HAP-1 (cell line): ENCODE measurements around the gene XXYLT1.
"Not testable (repeated sequence)": the region's sequence is repeated elsewhere in the genome, so short reads cannot be mapped to it uniquely, and the experiment has no call there.

Source experiments
- DNase-seq, 2 experiments: peaks; one replicate each; pipeline ENCODE4 v3.0.0-alpha.2; 2016 to 2020; ENCODE audit warnings: low spot score in 2 of 2
- H3K27me3 ChIP-seq: fragments of 250-450 bp; sonication (Bioruptor Pico); 2 replicates; pipeline ENCODE4 v1.5.1; 2020; ENCODE audit warnings: low read depth, mild to moderate bottlenecking, moderate library complexity
- H3K36me3 ChIP-seq: fragments of 250-450 bp; sonication (Bioruptor Pico); replicated peaks from 2 replicates; pipeline ENCODE4 v1.5.1; 2020; ENCODE audit warnings: mild to moderate bottlenecking
- H3K4me1 ChIP-seq: fragments of 250-450 bp; sonication (Bioruptor Pico); 2 replicates; pipeline ENCODE4 v1.5.1; 2020; ENCODE audit warnings: mild to moderate bottlenecking
- H3K4me3 ChIP-seq: fragments of 250-450 bp; sonication (Bioruptor Pico); 2 replicates; pipeline ENCODE4 v1.5.1; 2020; ENCODE audit warnings: mild to moderate bottlenecking, moderate library complexity
- H3K9me3 ChIP-seq: fragments of 250-450 bp; sonication (Bioruptor Pico); 2 replicates; pipeline ENCODE4 v1.5.1; 2020; ENCODE audit warnings: mild to moderate bottlenecking, moderate library complexity
- in situ Hi-C: fragments of 300-500 bp; cut with MboI; formaldehyde crosslinking; loops from 3 replicates; pipeline ENCODE4 v1.14.3; 2020; ENCODE audit warnings: low sequenced_read_pairs, inconsistent platforms, mixed read lengths

Gene XXYLT1

GRCh38 chr3:195107593-195107992, 163.4 kb downstream of the XXYLT1 start:
- Histone ChIP-seq H3K9me3 (no peaks in the 10 kb centered on the region), H3K36me3 (no peaks in the 10 kb centered on the region), H3K4me3 (no peak overlapping the region), H3K27me3 (no peaks in the 10 kb centered on the region), H3K4me1 (no peaks in the 10 kb centered on the region)
- no peak for DNase-seq
- in situ Hi-C loops = loop anchor here (5.0 kb wide), 1 partner anchor 420 kb away; the partner anchor contains the start of gene FAM43A

DNA sequence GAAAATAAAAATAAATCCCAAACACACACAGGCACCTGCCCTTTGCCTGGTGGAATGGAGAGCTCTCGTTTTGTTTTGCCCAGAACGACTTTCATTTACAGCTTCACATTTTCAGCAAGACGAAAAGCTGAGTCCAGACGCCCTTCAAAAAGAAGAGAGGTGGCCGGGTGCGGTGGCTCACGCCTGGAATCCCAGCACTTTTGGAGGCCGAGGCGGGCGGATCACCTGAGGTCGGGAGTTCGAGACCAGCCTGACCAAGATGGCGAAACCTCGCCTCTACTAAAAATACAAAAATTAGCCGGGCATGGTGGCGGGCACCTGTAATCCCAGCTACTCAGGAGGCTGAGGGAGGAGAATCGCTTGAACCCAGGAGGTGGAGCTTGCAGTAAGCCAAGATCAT, 163.9 kb downstream of the XXYLT1 start:
- H3K36me3 ChIP-seq, H3K4me3 ChIP-seq, H3K9me3 ChIP-seq, H3K27me3 ChIP-seq, DNase-seq, H3K4me1 ChIP-seq: not testable (repeated sequence)
- in situ Hi-C loops = loop anchor here (5.0 kb wide), 1 partner anchor 420 kb away; the partner anchor contains the start of gene FAM43A

DNA sequence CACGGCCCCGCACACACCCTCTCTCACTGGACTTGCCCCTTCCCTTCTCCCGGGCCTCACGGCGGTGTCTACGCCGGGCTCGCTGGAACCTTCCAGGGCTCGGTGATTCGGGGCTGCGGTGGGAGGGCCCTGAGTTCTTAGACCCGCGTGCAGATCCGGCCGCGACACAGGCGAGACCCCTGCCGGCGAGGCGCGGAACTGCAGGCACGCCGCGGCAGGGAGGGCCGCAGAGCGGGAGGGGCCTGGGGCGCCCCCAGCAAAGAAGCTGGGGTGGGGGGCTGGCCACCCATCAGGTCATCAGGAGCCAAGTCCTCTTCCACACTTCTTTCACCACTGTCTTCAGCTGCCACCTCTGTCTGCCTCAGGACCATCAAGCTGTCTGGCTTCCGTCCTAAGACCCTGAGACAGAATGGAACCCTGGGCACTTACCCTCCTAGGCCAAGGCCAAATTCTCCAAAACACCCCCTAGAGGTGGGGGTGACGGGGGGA, 164.5 kb downstream of the XXYLT1 start:
- Histone ChIP-seq H3K36me3 (no peaks in the 10 kb centered on the region), H3K4me1 (no peaks in the 10 kb centered on the region), H3K9me3 (no peaks in the 10 kb centered on the region), H3K4me3 (no peak overlapping the region), H3K27me3 (no peaks in the 10 kb centered on the region)
- peak; percentile 43 to 79 for DNase-seq
- in situ Hi-C loops = loop anchor here (5.0 kb wide), 1 partner anchor 419 kb away; the partner anchor contains the start of gene FAM43A

DNA sequence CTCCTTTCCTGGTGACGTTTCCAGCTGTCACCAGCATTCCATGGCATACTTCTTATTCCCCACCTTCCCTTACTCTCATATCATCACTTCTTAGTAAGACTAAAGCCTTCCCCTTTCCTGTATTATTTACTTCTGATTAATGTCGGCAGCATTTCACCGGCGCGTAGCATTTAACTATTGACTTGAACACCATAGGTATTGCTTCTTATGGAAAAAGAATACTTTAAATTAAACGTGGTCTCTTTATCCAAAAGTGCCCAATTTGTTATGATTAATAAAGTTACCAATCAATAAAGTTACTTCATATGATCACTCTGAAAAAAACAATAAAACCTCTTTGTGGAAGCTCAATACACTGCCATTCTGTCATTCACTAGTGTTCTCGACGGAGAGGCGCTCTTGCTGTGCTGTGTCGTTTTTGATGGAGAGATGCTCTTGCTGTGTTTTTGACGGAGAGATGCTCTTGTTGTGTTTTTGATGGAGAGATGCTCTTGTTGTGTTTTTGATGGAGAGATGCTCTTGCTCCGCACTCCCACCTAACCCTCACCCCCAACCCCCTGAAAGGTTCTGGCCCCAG, 165.0 kb downstream of the XXYLT1 start:
- in situ Hi-C loops = loop anchor here (5.0 kb wide), 1 partner anchor 419 kb away; the partner anchor contains the start of gene FAM43A
- no peak overlapping the region for H3K4me3 ChIP-seq

DNA sequence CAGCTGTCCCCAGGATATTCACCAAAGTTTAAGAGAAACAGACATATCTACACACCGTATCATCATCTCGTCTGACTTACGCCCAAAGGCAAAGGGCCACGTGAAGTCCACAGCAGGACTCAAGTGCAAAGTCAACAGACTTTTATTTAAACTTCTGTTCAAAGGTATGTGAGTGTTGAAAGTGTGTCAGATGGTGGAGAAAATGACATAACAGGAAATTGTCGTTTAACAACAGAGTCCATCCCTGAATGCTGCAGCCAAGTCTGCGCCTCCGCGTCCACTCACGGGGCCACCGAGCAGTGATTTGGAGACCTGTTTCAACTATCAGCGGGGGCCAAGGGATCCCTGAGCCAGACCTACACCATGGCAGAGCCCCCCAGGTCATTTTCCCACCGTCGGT, 165.6 kb downstream of the XXYLT1 start:
- H3K27me3 ChIP-seq = no peaks in the 10 kb centered on the region
- in situ Hi-C loops = loop anchor here (5.0 kb wide), 1 partner anchor 418 kb away; the partner anchor contains the start of gene FAM43A
- H3K4me1 ChIP-seq = no peaks in the 10 kb centered on the region
- no peak overlapping the region for H3K4me3 ChIP-seq
- H3K36me3 ChIP-seq = no peaks in the 10 kb centered on the region
- DNase-seq = no peak
- H3K9me3 ChIP-seq = no peaks in the 10 kb centered on the region

More for the DNA sequence above, 165.0 kb downstream of the XXYLT1 start:
- H3K9me3 ChIP-seq = no peaks in the 10 kb centered on the region
- H3K4me1 ChIP-seq = no peaks in the 10 kb centered on the region
- no peaks in the 10 kb centered on the region for H3K27me3 ChIP-seq
- no peak for DNase-seq
- H3K36me3 ChIP-seq = no peaks in the 10 kb centered on the region

- Histone ChIP-seq H3K4me3 (no peak overlapping the region), H3K9me3 (no peaks in the 10 kb centered on the region), H3K27me3 (no peaks in the 10 kb centered on the region), H3K4me1 (no peaks in the 10 kb centered on the region), H3K36me3 (no peaks in the 10 kb centered on the region)
- in situ Hi-C loops = no loop called here
- no peak for DNase-seq
Observed at GRCh38 chr3:195104340-195104739, 166.6 kb downstream of the XXYLT1 start.

DNA sequence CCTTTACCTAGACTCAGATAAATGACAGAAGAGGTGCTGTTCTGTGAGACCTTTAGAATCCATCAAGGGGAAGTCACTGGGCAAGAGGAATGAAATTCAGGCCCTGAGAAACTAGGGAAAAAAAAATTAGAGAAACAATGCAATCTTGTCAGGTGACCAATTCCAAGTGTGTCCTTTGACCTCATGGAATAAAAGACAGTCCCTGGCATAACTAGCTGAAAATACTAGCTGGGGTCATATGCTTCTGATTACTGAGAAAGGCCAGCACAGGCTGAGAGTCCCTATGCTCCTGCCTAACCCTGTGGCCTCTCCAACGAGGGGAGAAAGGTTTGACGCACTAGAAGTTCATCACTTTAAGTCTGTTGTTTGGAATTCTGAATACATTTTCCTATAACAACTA, 167.3 kb downstream of the XXYLT1 start:
- H3K9me3 ChIP-seq = no peaks in the 10 kb centered on the region
- H3K27me3 ChIP-seq = no peaks in the 10 kb centered on the region
- in situ Hi-C loops = no loop called here
- no peak overlapping the region for H3K4me3 ChIP-seq
- no peaks in the 10 kb centered on the region for H3K4me1 ChIP-seq
- no peaks in the 10 kb centered on the region for H3K36me3 ChIP-seq
- DNase-seq = no peak

DNA sequence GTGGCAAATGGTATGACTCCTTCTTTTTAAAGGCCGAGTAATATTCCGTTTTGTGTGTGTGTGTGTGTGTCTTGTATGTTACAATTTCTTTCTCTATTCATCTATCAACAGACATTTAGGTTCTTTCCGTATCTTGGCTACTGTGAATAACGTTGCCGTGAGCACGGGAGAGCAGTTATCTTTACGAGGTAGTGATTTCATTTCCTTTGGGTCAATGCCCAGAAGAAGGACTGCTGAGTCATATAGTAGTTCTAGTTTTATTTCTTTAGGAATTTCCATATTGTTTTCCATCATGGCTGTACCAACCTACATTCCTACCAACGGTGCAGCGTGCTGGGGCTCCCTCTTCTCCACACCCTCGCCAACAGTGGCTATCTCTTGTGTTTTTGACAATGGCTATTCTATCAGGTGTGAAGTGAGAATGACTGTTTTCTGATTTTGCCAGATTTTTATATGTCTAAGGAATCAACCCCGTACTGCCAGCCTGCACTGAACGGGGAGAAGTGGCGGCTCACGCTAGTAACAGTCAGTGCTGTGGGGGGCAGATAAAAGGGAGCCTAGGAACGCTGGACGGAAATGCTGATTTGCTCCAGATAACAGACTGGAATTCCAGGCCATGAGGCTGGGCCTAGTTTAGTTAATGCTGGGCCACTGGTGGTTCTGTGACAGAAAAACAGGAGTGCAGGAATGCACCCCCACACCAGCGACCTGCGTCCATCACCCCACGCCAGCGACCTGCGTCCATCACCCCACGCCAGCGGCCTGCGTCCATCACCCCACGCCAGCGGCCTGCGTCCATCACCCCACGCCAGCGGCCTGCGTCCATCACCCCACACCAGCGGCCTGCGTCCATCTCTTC, 168.1 kb downstream of the XXYLT1 start:
- in situ Hi-C loops = no loop called here

DNA sequence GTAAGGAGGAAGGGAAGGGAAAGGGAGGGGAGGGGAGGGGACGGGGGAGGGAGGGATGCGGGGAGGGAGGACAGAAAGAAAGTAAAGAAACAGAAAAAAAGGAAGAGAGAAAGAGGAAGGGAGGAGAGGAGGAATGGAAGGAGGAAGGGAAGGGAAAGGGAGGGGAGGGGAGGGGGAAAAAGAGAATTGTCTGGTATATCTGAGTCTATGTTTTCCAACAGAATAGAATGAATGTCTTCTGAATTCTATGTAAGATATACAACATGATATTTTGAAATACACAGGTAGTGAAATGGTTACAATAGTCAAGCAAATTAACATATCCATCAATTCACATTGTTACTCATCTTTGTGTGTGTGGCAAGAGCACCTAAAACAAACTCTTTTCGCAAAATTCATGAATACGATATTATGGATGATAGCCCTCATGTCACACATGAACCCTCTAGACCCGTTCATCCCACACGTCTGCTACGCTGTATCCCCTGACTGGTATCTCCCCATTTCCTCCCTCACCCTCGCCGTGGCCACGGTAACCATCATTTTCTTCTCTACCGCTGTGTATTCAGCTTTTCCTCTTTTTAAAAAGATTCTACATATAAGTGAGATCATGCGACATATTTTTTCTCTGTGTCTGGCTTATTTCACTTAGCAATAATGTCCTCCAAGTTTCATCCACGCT, 168.9 kb downstream of the XXYLT1 start:
- H3K27me3 ChIP-seq = no peaks in the 10 kb centered on the region
- no peak for DNase-seq
- H3K9me3 ChIP-seq = no peaks in the 10 kb centered on the region
- no peak overlapping the region for H3K4me3 ChIP-seq
- H3K36me3 ChIP-seq = no peaks in the 10 kb centered on the region
- no peaks in the 10 kb centered on the region for H3K4me1 ChIP-seq
- in situ Hi-C loops = no loop called here

More for the DNA sequence above, 168.1 kb downstream of the XXYLT1 start:
- no peak for DNase-seq
- H3K36me3 ChIP-seq = no peaks in the 10 kb centered on the region
- no peaks in the 10 kb centered on the region for H3K4me1 ChIP-seq
- no peaks in the 10 kb centered on the region for H3K27me3 ChIP-seq
- no peak overlapping the region for H3K4me3 ChIP-seq
- no peaks in the 10 kb centered on the region for H3K9me3 ChIP-seq

DNA sequence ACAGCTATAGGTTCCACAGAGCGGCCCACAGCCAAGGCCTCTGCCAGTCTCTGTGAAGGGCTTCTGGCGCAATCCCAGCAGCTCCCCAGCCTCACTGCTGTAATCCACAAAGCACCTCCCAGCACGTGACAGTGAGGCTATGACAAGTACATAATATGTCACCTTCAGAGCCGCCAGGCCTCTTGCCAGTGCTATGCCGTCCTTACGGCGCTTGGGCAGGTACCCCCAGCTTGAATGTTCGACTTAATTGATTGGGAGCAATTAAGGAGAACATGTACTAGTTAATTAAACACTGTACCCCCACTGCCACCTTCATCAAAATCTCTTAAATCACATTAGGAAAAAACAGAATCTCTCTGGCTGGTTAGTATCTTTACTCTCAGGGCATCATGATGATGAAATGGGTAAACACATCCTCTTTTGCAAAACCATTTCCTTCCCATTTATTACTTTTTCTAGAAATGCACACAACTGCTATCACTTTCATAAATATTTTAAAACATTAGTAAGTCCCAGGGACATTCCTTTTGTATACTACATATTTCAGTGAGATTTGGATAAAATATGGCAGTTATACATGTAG, 169.9 kb downstream of the XXYLT1 start:
- in situ Hi-C loops = no loop called here
- H3K36me3 ChIP-seq = no peaks in the 10 kb centered on the region
- H3K4me1 ChIP-seq = no peaks in the 10 kb centered on the region
- no peak for DNase-seq
- H3K27me3 ChIP-seq = no peaks in the 10 kb centered on the region
- H3K9me3 ChIP-seq = no peaks in the 10 kb centered on the region
- no peak overlapping the region for H3K4me3 ChIP-seq

GRCh38 chr3:195099951-195100785, 170.8 kb downstream of the XXYLT1 start:
- in situ Hi-C loops = no loop called here
- Histone ChIP-seq H3K9me3 (no peaks in the 10 kb centered on the region), H3K4me1 (no peaks in the 10 kb centered on the region)

DNA sequence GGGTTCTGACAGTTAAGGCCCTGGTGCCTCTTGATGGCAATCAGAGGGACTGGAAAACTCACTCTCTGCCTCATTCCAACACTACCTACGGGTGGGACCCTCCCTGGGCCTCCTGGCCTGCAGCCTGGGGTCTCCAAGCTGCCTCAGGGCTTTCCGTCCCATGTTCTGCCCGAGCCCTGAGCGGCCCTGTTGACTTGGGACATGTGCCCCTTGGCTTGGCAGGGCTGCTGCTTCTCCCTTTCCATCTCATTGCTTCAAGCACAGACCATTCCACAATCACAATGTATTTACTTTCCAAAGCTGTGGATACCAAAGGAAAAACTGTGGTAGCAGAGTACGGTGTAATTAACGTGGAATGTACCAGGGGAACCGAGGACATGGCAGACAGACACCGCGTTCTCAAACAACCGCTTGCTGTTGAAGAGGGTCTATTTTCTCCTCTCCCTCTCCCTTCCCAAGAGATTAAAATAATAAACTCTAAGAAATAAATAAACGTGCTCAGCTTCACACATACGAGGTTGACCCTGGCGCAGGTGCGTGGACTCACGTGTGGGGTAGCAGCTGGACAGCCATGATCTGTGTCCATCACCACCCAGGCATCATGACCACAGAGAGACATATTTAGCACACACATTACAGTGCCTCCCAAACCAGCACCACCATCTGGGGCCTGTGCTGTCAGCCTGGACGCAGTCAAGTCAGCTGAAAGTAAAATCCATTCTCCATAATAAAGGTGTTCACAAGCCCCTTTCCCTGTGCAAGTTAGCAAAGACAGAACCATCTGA, 172.0 kb downstream of the XXYLT1 start:
- no peaks in the 10 kb centered on the region for H3K27me3 ChIP-seq
- DNase-seq = no peak
- H3K36me3 ChIP-seq = no peaks in the 10 kb centered on the region
- no peak overlapping the region for H3K4me3 ChIP-seq
- no peaks in the 10 kb centered on the region for H3K4me1 ChIP-seq
- in situ Hi-C loops = no loop called here
- H3K9me3 ChIP-seq = no peaks in the 10 kb centered on the region

More at GRCh38 chr3:195099951-195100785, 170.8 kb downstream of the XXYLT1 start:
- Histone ChIP-seq H3K27me3 (no peaks in the 10 kb centered on the region), H3K36me3 (no peaks in the 10 kb centered on the region), H3K4me3 (no peak overlapping the region)
- no peak for DNase-seq
